H9 (cell line): Measurements from ENCODE around the gene GALNT16. TPM values are rescaled to one million over a fixed set of nuclear protein-coding genes. Genes with fewer than 3 reads are reported as not detected.

Experiments used
- DNase-seq: peaks from one replicate; pipeline ENCODE4 v3.0.0-alpha.2; 2017
- H2AFZ ChIP-seq: one replicate; pipeline ENCODE4 v1.6.1; 2013; ENCODE audit warnings: mild to moderate bottlenecking, low read length, control low read depth, moderate library complexity
- H2AK5ac ChIP-seq: 2 replicates; pipeline ENCODE4 v1.6.1; 2013; ENCODE audit warnings: low read length, control low read depth, mixed read lengths; ENCODE audit not compliant: insufficient read length
- H2BK120ac ChIP-seq: one replicate; pipeline ENCODE4 v1.6.1; 2013; ENCODE audit warnings: low read depth, mild to moderate bottlenecking, low read length, control low read depth, inconsistent platforms; ENCODE audit not compliant: poor library complexity, severe bottlenecking
- H2BK12ac ChIP-seq: 2 replicates; pipeline ENCODE4 v1.6.1; 2013; ENCODE audit warnings: low read length, control low read depth, mixed read lengths, low read depth; ENCODE audit not compliant: insufficient read length
- H2BK15ac ChIP-seq: 2 replicates; pipeline ENCODE4 v1.6.1; 2013; ENCODE audit warnings: low read depth, low read length, control low read depth
- H2BK20ac ChIP-seq: one replicate; pipeline ENCODE4 v1.6.1; 2013; ENCODE audit warnings: low read depth, mild to moderate bottlenecking, low read length, control low read depth, inconsistent platforms; ENCODE audit not compliant: poor library complexity, severe bottlenecking
- H2BK5ac ChIP-seq: 2 replicates; pipeline ENCODE4 v1.6.1; 2013; ENCODE audit warnings: low read length, control low read depth, mixed read lengths; ENCODE audit not compliant: insufficient read length
- H3K14ac ChIP-seq: 2 replicates; pipeline ENCODE4 v1.6.1; 2013; ENCODE audit warnings: low read length, control low read depth; ENCODE audit not compliant: insufficient read depth
- H3K18ac ChIP-seq: 2 replicates; pipeline ENCODE4 v1.6.1; 2013; ENCODE audit warnings: low read depth, mild to moderate bottlenecking, mixed read lengths, low read length, control low read depth; ENCODE audit not compliant: insufficient read length
- H3K23ac ChIP-seq: 2 replicates; pipeline ENCODE4 v1.6.1; 2013; ENCODE audit warnings: low read length, control low read depth, mixed read lengths, low read depth; ENCODE audit not compliant: insufficient read length
- H3K23me2 ChIP-seq: 2 replicates; pipeline ENCODE4 v1.6.1; 2013; ENCODE audit warnings: low read depth, mild to moderate bottlenecking, mixed read lengths, low read length, control low read depth; ENCODE audit not compliant: insufficient read length, poor library complexity, severe bottlenecking
- H3K27ac ChIP-seq: 2 replicates; pipeline ENCODE4 v1.5.1; 2013; ENCODE audit warnings: low read length, control low read depth, mixed read lengths, low read depth; ENCODE audit not compliant: insufficient read length
- H3K27me3 ChIP-seq: 2 replicates; pipeline ENCODE4 v1.6.1; 2013; ENCODE audit warnings: low read length, control low read depth, inconsistent platforms; ENCODE audit not compliant: insufficient read depth
- H3K4ac ChIP-seq: 2 replicates; pipeline ENCODE4 v1.6.1; 2013; ENCODE audit warnings: low read depth, mild to moderate bottlenecking, control low read depth, inconsistent platforms, low read length, moderate library complexity
- H3K4me1 ChIP-seq: 2 replicates; pipeline ENCODE4 v1.6.1; 2013; ENCODE audit warnings: low read length, control low read depth, inconsistent platforms; ENCODE audit not compliant: insufficient read depth
- H3K4me2 ChIP-seq: 2 replicates; pipeline ENCODE4 v1.6.1; 2013; ENCODE audit warnings: low read length, control low read depth, mixed read lengths; ENCODE audit not compliant: insufficient read length, insufficient read depth
- H3K56ac ChIP-seq: 2 replicates; pipeline ENCODE4 v1.6.1; 2013; ENCODE audit warnings: low read depth, mild to moderate bottlenecking, mixed read lengths, low read length, control low read depth; ENCODE audit not compliant: insufficient read length
- H3K79me1 ChIP-seq: 2 replicates; pipeline ENCODE4 v1.6.1; 2013; ENCODE audit warnings: low read depth, mild to moderate bottlenecking, moderate library complexity, low read length, control low read depth, inconsistent platforms; ENCODE audit not compliant: insufficient read depth, poor library complexity, severe bottlenecking
- H3K79me2 ChIP-seq: 2 replicates; pipeline ENCODE4 v1.6.1; 2013; ENCODE audit warnings: low read length, control low read depth, inconsistent platforms; ENCODE audit not compliant: insufficient read depth
- H3K9ac ChIP-seq: 2 replicates; pipeline ENCODE4 v1.6.1; 2013; ENCODE audit warnings: low read length, control low read depth, mixed read lengths; ENCODE audit not compliant: insufficient read length; ENCODE audit errors: extremely low read depth
- H3K9me3 ChIP-seq: one replicate; pipeline ENCODE4 v1.6.1; 2013; ENCODE audit warnings: low read depth, low read length, inconsistent platforms; ENCODE audit not compliant: control insufficient read depth
- H3T11ph ChIP-seq: one replicate; pipeline ENCODE4 v1.6.1; 2013; ENCODE audit warnings: mild to moderate bottlenecking, low read length, control low read depth, inconsistent platforms
- H4K20me1 ChIP-seq: one replicate; pipeline ENCODE4 v1.6.1; 2013; ENCODE audit not compliant: control insufficient read depth, insufficient read length, insufficient read depth
- H4K5ac ChIP-seq: 2 replicates; pipeline ENCODE4 v1.6.1; 2013; ENCODE audit warnings: low read depth, mild to moderate bottlenecking, mixed read lengths, low read length, control low read depth; ENCODE audit not compliant: insufficient read length
- H4K8ac ChIP-seq: replicated peaks from 2 replicates; pipeline ENCODE4 v1.6.1; 2013; ENCODE audit warnings: low read length, control low read depth, mixed read lengths, low read depth; ENCODE audit not compliant: insufficient read length
- H4K91ac ChIP-seq: 2 replicates; pipeline ENCODE4 v1.6.1; 2013; ENCODE audit warnings: low read depth, mild to moderate bottlenecking, moderate library complexity, mixed read lengths, low read length, control low read depth; ENCODE audit not compliant: insufficient read length
- H3K27ac Mint-ChIP-seq, 3 experiments: 2 replicates in 2 of 3; 3 replicates in 1 of 3; pipeline ENCODE4 v1.8.0; 2020 to 2021; ENCODE audit warnings: mixed read lengths in 3 of 3, mild to moderate bottlenecking in 1 of 3, moderate library complexity in 1 of 3
- H3K27me3 Mint-ChIP-seq: 2 replicates; pipeline ENCODE4 v1.8.0; 2021; ENCODE audit warnings: low read depth, mild to moderate bottlenecking, moderate library complexity, mixed read lengths
- H3K36me3 Mint-ChIP-seq, 3 experiments: 2 replicates in 2 of 3; 3 replicates in 1 of 3; pipeline ENCODE4 v1.8.0; 2020 to 2021; ENCODE audit warnings: low read depth in 3 of 3, mixed read lengths in 3 of 3; ENCODE audit not compliant: insufficient read depth in 1 of 3
- H3K4me1 Mint-ChIP-seq, 2 experiments: 2 replicates each; pipeline ENCODE4 v1.8.0; 2020; ENCODE audit warnings: mixed read lengths in 2 of 2
- H3K4me3 Mint-ChIP-seq, 2 experiments: 2 replicates in 1 of 2; 3 replicates in 1 of 2; pipeline ENCODE4 v1.8.0; 2020 to 2021; ENCODE audit warnings: mild to moderate bottlenecking in 2 of 2, mixed read lengths in 2 of 2, moderate library complexity in 1 of 2
- H3K9me3 Mint-ChIP-seq, 2 experiments: 2 replicates in 1 of 2; 3 replicates in 1 of 2; pipeline ENCODE4 v1.8.0; 2020; ENCODE audit warnings: mild to moderate bottlenecking in 2 of 2, mixed read lengths in 2 of 2, moderate library complexity in 1 of 2
- CTCF ChIP-seq: fragments of 200-600 bp; sonication (generic); conservative IDR thresholded peaks from 3 replicates; pipeline ENCODE4 v1.8.0; 2021; ENCODE audit warnings: antibody characterized with exemption, mild to moderate bottlenecking
- WGBS: extraction: QIAGEN DNeasy Blood & Tissue Kit; methylation state at CpG from one replicate; pipeline ENCODE4 v1.1.7; 2013; ENCODE audit warnings: missing lambda C conversion rate, low lambda C conversion rate, mixed read lengths; ENCODE audit not compliant: insufficient read length; ENCODE audit errors: extremely low coverage; 5-methylcytosine and 5-hydroxymethylcytosine counted together
- total RNA-seq: library from RNA; stranded (reverse); gene quantifications from 2 replicates; pipeline ENCODE4 v1.2.1, GENCODE V29; 2021

GALNT16 gene
- total RNA-seq, 1 experiment from 2014 or later = 2.3 TPM

- no peak overlapping the region for H4K91ac ChIP-seq
- TF ChIP-seq CTCF = no peak
- Mint-ChIP-seq H3K9me3 (no peaks in the 10 kb centered on the region), H3K27ac (no peak overlapping the region), H3K4me3 (no peak overlapping the region), H3K36me3 (no peaks in the 10 kb centered on the region), H3K27me3 (peaks cover 28% of the 10 kb centered on the region), H3K4me1 (peaks cover 0 to 6% of the 10 kb centered on the region in 2 experiments; a peak in 2 of 4 replicates)
- no peak overlapping the region for H2BK12ac ChIP-seq
- no peaks in the 10 kb centered on the region for H3K23me2 ChIP-seq
- no peak overlapping the region for H3T11ph ChIP-seq
- H3K79me2 ChIP-seq = no peaks in the 10 kb centered on the region
- no peak overlapping the region for H3K27ac ChIP-seq
- no peak overlapping the region for H3K23ac ChIP-seq
- no peak overlapping the region for H3K56ac ChIP-seq
- H4K5ac ChIP-seq = no peak overlapping the region
- no peak overlapping the region for H3K4ac ChIP-seq
- no peak overlapping the region for H4K8ac ChIP-seq
- WGBS = no CpG with 5 or more reads among the region's 3 CpGs
- H2BK15ac ChIP-seq = no peak overlapping the region
- no peaks in the 10 kb centered on the region for H3K79me1 ChIP-seq
- no peaks in the 10 kb centered on the region for H3K9me3 ChIP-seq
- no peak for DNase-seq
- no peak overlapping the region for H2AK5ac ChIP-seq
- no peaks in the 10 kb centered on the region for H3K4me1 ChIP-seq
- no peak overlapping the region for H3K14ac ChIP-seq
- no peak overlapping the region for H2BK20ac ChIP-seq
- no peak overlapping the region for H2BK5ac ChIP-seq
- H3K27me3 ChIP-seq = peaks cover 2% of the 10 kb centered on the region; the same call in 1 of the 2 replicates
- H4K20me1 ChIP-seq = no peaks in the 10 kb centered on the region
- H3K18ac ChIP-seq = no peak overlapping the region
- no peak overlapping the region for H3K4me2 ChIP-seq
- no peak overlapping the region for H3K9ac ChIP-seq
- no peak overlapping the region for H2AFZ ChIP-seq
- no peak overlapping the region for H2BK120ac ChIP-seq
These were observed 7.1 kb upstream of the GALNT16 start for GRCh38 chr14:69252851-69253250.
